Activated gamma-delta T cell treated with Interleukin-2 at 50 U/mL for 16 hours (primary cell): ENCODE measurements around the gene KDM4B.

Source experiments
- DNase-seq: peaks from one replicate; pipeline ENCODE4 v3.0.0-alpha.2; 2020

The KDM4B gene

DNA sequence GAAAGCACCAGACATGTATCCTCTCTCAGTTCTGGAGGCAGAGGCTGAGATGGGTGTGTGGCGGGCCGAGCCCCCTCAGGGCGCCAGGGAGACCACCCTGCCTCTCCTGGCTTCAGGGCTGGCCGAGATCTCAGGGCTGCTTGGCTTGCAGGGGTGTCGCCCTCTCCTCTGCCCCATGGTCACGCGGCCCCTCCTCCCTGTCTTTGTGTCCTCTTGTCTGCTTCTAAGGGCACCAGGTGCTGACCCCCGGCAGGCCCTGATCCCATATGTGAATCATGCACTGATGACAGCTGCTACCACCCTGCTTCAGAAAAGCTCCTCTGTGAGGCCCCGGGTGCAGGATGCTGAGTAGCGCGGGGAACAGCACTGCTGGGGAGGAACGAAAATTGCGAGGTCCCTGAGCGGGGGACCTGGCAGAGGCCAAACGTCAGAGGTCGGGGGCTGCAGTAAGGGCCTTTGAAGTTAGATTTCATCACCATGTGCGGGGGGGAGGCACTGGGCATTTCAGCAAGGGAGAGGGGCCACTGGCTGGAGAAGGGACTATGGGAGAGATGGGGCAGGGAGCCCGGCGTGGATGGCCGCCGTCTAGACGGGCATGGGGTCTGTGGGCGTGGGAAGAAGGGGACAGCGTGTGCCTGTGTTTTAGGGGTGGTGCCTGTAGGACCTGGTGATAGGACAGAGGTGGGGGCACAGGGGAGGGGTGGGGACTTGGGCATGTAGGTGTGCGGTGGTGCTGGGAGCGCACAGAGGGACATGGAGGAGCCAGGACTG, 125.2 kb downstream of the KDM4B start:
- DNase-seq = no peak

DNA sequence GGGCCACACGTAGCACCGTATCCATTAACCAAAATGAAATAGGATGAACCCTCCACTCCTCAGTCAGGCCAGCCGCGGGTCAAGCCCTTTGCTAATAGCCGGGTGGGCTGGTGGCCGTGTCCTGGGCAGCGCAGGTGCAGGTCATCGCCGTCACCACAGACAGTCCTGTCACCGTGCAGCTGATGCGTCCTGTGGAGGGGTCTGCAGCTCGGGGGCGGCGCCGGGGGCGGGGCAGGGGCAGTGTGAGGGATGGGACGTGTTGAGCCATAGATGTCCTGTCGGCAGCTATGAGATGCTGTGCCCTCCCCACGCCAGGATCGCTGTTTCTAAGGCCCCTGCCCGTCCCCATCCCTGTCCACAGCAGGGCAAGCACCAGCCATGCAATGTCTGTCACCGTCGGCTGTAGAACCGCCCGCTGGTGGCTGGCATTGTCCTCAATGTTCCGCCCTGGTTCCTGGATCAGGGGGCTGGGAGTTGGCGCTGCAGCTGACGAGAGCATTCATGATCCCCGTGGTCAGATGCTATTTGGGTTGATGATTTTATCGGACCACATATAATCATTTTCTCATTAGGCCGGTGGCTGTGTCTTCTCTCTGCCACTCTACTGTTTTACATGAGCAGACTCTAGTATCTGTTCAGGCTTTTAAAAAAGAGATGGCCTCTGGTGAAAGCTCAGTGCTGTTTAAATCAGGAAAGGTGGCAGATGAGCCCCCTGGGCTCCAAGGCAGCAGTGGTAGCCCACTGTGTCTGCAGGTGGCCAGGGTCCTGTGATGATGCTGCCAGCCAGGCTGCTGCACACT, 126.1 kb downstream of the KDM4B start:
- DNase-seq = no peak

DNA sequence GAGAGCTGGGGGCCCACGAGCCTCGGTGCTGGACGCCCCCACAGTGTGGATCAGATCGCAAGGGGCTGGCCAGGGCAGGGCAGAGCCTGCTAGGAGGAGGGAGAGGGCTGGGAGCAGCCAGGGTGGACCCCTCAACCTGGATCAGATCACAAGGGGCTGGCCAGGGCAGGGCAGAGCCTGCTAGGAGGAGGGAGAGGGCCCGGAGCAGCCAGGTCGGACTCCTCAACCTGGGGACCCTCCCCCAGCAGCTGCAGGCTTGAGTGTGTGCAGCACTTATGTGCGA, 126.6 kb downstream of the KDM4B start:
- no peak for DNase-seq

DNA sequence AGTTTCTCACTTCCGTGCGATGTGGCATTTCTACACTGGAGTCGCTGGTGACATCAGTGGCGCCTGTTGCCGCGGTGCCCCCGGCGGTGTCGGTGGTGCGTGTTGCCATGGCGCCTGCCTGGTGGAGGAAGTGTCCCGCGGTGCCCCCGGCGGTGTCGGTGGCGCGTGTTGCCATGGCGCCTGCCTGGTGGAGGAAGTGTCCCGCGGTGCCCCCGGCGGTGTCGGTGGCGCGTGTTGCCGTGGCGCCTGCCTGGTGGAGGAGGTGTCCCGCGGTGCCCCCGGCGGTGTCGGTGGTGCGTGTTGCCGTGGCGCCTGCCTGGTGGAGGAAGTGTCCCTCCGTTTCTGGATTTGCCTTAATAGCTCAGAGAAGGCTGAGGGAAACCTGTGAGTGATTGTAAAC, 127.6 kb downstream of the KDM4B start:
- no peak for DNase-seq

DNA sequence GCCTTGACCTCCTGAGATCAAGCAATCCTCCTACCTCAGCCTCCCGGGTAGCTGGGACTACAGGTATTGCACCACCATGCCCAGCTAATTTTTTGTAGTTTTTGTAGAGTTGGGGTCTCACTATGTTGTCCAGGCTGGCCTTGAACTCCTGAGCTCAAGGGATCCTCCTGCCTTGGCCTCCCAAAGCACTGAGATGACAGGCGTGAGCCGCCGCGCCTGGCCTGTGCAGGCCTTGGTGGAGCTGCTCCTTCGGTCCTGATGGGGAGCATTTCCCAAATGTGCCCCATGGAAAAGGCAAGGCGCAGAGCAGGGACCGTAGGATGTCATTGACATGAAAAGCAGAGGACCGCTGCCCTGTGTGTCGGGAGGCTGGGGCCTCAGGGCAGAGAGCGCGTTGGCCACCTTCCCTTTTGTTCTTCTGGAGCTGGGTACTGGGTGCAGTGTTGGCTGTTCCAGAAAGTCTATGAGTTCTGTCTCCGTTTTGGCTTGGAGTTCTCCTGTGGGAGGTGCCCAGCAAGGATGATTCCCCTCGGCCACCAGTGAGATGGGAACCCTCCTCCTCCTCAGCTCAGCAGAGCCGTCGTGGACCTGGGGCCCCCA, 128.5 kb downstream of the KDM4B start:
- no peak for DNase-seq

DNA sequence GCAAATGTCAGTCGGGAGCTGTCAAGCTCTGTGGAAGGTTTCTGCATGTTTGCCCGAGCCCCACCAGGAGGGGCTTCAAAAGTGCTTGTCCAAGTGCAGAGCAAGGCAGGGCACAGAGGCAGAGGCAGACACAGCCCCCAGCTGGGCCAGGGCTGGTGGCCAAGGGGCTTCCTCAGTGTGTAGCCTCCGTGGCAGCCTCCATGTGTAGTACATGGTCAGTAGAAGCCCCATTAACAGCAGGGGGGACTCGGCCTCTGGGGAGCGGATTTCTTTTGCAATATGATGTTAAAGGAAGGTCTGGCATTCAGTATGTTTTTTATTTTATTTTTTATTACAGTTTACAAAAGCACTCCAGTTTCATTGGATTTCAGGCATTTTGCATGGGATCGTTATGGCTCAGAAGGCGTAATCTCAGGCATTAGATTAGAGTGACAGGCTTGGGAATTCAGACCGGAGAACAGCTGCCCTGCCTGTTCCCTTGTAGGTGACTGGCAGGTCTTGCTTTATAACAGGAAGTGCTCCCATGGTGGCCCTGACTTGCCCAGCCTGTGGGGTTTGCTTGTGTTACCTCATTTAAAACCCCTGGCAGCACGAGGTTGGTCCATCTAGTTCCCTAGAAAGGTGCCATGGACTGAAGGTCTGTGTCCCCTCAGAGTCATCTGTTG, 129.2 kb downstream of the KDM4B start:
- DNase-seq = no peak

DNA sequence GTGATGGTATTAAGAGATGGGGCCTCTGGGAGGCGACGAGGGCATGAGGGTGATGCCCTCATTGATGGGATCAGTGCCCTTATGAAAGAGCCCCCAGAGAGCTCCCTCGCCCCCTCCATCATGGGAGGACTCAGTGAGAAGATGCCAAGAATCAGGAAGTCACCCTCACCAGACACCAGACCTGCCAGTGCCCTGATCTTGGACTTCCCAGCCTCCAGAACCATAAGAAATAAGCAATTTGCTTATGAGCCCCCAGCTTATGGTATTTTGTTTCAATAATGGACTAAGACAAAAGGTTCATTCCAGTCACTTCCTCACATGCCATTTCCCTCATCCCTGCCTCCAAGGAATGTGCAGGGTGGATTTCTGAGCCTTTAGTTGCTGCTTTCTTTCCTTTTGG, 129.7 kb downstream of the KDM4B start:
- DNase-seq = no peak

DNA sequence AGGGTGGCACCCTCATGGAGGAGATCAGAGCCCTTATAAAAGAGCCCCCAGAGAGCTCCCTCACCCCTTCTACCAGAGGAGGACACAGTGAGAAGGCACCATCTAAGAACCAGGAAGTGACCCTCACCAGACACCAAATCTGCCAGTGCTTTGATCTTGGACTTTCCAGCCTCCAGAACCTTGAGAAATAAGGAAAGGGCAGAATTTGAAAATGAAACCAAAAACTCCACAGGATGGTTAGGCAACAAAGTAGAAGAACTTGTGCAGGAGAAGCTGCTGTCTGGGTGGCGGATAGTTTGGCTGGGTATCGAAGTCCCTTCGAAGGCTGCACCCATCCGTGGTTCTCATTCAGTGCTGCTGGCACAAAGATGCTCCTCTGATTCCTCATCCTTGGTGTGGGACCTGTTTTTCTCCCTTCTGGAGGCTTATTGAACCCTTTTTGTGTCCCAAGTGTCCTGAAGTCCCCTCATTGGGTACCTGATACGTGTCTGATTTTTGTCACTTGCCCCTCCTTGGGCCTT, 130.8 kb downstream of the KDM4B start:
- DNase-seq = no peak

DNA sequence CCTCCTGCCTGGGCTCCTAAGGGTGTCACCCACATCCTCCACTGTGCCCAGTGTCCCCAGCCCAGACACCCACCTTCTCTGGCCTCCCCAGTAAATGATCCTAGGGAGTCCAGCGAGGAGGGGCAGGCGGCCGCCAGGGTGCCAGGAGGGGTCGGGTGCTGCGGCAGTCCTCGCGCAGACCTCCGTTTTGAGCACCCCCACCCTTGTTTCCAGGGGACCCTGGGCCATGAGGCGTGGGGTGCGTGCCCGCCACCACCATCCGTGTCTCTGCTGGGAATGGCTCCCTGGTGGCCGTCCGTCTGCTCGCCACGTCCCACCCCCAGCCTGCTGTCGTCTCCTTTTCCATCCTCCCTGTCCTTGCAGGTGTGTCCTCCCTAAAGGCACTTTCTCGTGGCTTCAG, 133.0 kb downstream of the KDM4B start:
- no peak for DNase-seq

DNA sequence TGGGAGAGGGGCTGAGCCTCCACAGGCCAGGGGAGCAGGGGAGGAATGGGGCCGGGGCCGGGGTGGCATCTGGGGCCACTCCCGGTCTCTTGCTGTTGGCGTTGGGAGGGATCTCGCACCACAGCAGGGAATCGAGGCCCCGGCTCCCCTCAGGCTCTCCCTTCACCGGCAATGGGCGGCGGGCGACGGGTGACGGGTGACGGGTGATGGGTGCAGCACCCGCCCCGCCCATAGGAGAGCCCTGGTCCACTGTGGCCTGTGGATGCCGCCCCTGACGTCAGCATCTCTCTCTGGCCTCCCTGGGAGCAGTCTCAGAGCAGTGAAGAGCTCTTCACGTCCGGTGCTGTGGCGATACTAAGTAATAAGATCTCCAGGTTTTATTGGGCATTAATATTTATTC, 133.6 kb downstream of the KDM4B start:
- DNase-seq = no peak

DNA sequence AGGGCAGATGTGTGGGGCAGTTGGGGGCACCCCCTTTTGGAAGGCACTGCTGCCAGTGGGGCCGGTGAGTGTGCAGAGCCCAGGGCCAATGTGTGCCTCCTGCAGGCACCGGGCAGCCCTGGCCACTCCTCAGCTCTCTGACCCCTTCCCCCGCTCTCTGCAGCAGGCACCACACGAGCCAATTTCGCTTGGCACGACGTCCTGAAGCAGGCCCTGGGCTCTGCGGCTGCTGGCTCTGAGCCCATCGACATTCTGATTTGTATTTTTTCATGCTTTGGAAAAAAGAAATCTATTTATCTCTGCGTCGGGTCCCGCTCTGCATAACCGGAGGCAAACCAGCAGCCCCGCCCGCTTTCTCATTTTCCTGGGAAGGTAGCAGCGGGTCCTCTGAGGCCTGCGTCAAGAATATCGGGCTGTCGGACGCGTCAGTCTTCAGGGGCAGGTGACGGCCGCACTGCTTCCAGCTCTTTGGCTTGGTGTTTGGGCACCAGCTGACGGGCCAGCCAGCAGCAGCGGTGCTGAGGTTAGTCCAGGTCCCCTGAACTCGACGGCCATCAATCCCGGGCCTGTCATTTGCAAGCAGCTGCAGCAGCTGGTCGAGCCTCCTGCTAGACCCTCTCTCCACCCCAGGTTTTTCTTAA, 134.3 kb downstream of the KDM4B start:
- no peak for DNase-seq

DNA sequence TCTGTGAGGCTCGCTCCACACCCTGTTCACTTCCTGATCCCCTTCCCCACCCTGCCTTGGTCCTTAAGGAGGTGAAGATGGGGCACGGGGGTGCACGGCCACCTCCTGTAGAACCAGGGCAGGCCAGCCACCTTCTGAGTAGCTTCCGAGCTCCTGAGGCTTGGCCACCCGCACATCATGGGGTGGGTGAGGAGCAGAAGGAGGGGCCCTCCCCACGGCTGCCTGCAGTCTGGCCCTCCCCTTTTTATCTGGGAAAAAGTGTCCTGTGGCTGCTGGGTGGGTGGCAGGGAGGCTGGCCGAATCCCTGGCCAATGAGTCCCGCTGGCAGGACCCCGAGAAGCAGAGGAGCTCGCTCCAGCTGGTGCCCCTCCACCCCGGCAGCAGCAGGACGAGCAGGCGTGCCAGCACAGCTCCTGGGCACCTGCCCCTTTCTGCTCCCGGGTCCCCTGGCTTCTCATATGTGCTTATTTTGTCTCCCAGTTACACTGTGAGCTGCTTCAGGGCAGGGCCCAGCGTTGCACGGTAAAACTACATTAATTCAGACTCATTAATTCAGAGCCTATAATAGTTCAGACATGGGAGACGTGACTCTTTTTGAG, 135.0 kb downstream of the KDM4B start:
- no peak for DNase-seq

DNA sequence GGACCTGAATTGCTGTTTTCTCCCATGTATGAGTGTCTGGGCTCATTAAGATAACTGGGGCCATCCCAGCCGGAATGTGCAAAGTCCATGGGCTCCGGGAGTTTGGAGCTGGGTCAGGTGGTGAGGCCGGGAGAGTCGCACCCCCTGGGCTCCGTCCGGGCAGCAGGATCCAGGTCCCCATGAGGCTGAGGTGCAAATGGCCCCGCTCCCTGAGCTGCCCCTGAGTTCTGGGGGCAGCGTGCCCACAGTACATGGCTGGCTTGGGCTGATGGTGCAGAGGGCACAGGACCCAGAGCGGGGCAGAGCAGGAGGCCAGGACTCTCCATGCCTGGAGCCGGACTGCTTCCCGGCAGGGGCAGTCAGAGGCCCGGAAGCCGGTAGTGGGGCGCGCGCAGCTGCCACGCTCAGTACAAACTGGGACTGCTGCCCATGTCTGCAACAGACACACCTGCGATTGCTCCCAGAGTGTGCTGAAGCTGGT, 136.0 kb downstream of the KDM4B start:
- DNase-seq = no peak

DNA sequence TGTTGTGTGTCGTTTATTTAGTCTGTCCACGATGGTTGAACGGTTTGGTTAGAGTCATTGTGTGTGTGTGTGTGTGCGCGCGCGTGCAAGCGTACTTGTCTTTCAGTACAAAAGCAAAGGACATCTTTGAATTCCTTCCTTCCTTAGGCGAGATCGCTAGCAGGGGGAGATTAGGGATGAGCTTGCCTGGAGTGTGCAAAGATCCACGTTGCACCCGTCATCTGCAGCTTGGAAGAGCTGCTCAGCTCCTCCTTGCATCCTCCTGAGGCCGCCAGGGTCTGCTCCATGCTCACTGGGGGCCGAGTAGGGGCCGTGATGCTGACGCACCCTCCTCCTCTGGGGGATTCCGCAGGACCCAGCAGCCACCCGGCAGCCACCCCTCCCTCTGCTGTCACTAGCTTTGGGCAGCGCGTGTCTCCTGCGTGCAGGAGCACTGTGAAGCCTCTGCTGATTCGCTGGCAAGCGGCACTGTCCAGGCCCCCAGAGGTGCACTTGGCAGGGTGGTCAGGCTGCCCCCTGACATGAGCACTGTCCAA, 137.3 kb downstream of the KDM4B start:
- no peak for DNase-seq

DNA sequence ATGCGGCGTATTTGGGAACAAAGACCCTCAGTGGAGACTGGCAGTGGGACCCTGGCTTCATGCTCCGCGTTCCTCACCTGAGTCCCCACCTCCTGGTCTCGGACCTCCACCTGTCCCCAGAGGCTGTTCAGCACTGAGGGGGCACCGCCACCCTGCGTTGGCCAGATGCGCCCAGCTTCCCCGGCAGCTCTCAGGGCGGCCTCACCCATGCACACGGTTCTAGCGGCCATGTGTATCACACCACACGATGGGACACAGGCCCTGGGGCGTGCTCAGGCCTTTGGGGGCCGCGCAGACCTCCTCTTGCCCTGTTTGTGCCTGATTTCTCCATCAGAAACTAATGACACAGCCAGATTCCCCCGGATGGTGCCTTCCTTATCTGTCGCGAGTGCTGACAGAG, 138.1 kb downstream of the KDM4B start:
- DNase-seq = no peak

DNA sequence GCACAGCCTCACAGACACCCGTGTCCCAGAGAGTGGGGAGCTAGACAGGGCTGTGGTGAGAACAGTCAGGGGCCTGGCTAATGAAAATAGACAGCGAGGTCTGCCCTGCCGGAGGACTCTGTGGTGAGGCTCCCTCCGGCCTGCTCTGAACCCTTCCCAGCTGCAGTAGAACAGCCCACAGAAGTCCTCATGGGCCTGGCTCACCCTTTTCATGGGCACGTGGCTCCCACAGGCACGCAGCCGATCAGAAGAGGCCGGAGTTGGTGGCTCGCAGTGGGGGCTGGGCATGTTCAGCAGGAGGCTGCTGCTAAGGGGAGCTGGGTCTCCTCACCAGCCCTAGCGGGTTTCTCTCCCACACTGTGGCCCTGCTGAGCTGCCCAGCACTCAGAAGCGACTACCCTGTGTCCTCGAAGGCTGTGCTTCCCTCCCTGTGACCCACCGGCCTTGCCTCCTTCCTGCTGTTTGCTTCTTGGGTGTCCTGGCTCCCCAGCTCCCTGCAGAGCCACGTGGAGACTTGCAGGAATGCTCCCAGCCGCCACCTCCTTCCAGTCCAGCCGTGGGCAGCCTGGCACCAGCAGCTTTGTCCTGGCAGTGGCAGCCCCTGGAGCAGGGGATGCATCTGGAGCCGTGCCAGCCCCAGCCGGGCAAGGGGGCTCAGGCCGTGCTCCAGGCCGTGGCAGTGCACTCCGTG, 138.7 kb downstream of the KDM4B start:
- DNase-seq = no peak

DNA sequence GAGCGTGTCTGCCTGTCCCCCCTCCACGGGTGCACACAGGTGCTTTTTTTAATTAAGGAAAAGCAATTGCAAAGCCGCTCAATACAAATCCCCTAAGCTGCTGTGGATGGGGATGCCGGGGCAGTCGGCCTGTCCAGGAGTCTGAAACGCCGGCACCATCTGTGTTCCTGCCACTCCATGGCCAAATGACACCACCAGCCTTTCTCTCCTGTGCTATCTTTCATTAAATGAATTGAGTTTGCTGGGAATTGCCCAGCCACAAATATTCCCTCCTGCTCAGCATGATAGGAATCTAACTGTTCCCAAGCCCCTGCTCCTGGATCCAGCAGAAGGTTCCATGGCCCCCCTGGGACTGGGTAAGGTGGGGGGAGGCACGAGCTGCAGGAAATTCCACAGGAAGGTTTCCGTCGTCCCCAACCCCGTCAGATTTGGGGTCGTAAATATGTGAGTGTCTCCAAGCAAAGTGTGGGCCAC, 139.2 kb downstream of the KDM4B start:
- DNase-seq = no peak

DNA sequence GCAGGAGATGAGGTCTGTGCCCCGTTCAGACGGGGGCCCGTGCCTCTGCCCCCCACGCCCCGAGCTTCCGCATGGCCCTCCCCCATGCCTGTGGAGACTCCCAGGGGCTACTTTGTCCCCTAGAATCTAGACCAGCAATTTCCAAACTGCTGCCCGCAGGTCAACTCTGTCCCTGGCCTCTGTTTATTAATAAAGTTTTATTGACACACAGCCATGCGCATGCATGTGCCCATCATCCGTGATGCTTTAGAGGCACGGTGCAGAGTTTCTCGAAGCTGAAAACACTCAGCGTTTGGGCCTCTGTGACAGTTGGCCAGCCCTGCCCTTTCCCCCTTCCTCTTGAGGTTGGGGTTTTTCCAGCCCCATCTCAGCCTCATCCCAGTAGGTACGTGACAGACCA, 140.0 kb downstream of the KDM4B start:
- no peak for DNase-seq

DNA sequence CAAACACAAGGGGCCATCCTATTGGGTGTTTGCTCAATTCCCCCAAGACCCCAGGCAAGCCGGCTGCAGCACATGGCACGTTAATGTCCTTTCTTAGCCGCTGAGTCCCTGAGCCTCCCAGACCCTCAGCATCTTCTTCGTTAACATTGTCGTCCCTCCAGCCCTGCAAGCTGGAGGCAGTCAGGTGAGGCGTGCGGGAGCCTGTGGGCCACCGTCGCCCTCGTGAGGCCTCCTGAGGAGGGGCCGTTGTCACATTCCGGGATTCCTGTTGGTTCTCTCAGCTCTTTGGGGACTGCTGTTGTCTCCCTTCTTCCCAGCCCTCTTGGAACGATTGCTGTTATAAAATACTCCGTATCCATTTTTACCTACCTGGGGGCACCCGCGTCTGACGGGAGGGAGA, 140.6 kb downstream of the KDM4B start:
- DNase-seq = no peak

DNA sequence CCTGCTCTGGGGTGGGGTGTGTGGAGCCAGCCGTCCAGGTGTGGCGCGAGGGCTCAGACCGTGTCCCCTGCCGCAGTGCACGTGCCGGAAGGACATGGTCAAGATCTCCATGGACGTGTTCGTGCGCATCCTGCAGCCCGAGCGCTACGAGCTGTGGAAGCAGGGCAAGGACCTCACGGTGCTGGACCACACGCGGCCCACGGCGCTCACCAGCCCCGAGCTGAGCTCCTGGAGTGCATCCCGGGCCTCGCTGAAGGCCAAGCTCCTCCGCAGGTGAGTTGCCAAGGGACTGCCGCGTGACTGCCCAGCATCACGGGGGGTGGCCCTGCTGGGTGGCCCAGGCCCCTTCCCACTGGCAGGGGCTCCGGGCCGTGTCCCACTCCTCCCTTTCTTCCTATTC, 141.6 kb downstream of the KDM4B start:
- DNase-seq = no peak

DNA sequence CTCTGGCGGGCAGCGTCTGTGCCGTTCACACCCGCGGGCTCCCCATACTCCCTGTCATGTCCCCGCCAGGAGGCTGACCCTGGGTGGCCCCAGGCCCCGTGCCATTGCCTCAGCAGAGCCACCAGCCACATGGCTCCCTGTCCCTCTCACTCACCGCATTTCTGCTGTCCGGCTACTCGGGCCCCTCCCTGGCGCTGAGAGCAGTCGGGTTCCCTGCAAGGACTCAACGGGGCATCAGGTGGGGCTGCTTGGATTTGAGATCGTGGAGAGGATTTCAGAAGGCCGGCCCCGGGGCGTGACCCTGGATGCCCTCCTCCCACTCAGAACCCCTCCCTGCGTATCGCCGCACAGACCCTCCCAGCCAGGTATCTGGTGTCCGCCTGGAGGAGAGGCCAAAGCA, 142.1 kb downstream of the KDM4B start:
- DNase-seq = no peak
